NCI-H146 treated with DMSO at 0.1 percent for 48 hours (cell line): Measurements from ENCODE around the gene NUDT6.
"Not testable (repeated sequence)": the region's sequence is repeated elsewhere in the genome, so short reads cannot be mapped to it uniquely, and the experiment has no call there.

Experiments used
- DNase-seq: peaks from one replicate; lab custom pipeline; 2025; ENCODE audit not compliant: unreplicated experiment; lab: John Stamatoyannopoulos, UW

Gene NUDT6

GRCh38 chr4:122921971-122922876 is at the start of gene NUDT6:
Gene NUDT6 (minus strand): TSS chr4:122922597. CDS start chr4:122922572, 25 bp downstream.
- peak; percentile 49 for DNase-seq

GRCh38 chr4:122968227-122968812 is 45.9 kb upstream of the NUDT6 start:
- no peak for DNase-seq

- DNase-seq = no peak
Observed at GRCh38 chr4:122967231-122967630, 44.8 kb upstream of the NUDT6 start.

- no peak for DNase-seq
Observed at GRCh38 chr4:122966201-122966600, 43.8 kb upstream of the NUDT6 start.

GRCh38 chr4:122963216-122963615 is 40.8 kb upstream of the NUDT6 start:
- no peak for DNase-seq

GRCh38 chr4:122960611-122961000 is 38.2 kb upstream of the NUDT6 start:
- DNase-seq = no peak

- DNase-seq = no peak
Observed at GRCh38 chr4:122959981-122960610, 37.7 kb upstream of the NUDT6 start.

- DNase-seq = no peak
Observed at GRCh38 chr4:122959441-122959840, 37.0 kb upstream of the NUDT6 start.

GRCh38 chr4:122958505-122958904 is 36.1 kb upstream of the NUDT6 start:
- DNase-seq = no peak

- no peak for DNase-seq
Observed at GRCh38 chr4:122953924-122954323, 31.5 kb upstream of the NUDT6 start.

GRCh38 chr4:122952028-122952427 is 29.6 kb upstream of the NUDT6 start:
- DNase-seq = no peak

GRCh38 chr4:122948671-122949070 is 26.3 kb upstream of the NUDT6 start:
- no peak for DNase-seq

- no peak for DNase-seq
Observed at GRCh38 chr4:122946142-122946541, 23.7 kb upstream of the NUDT6 start.

- DNase-seq = not testable (repeated sequence)
Observed at GRCh38 chr4:122945136-122945535, 22.7 kb upstream of the NUDT6 start.

GRCh38 chr4:122932763-122933162 is 10.4 kb upstream of the NUDT6 start:
- no peak for DNase-seq

GRCh38 chr4:122930862-122931261 is 8.5 kb upstream of the NUDT6 start:
- DNase-seq = no peak

- no peak for DNase-seq
Observed at GRCh38 chr4:122928930-122929329, 6.5 kb upstream of the NUDT6 start.

GRCh38 chr4:122922877-122923511 is 597 bp upstream of the NUDT6 start:
- DNase-seq = peak; percentile 46

- DNase-seq = no peak
Observed at GRCh38 chr4:122921300-122921699, 1.1 kb downstream of the NUDT6 start.

- DNase-seq = no peak
Observed at GRCh38 chr4:122920473-122920872, 1.9 kb downstream of the NUDT6 start.

GRCh38 chr4:122917731-122918130 is 4.7 kb downstream of the NUDT6 start:
- DNase-seq = no peak
